Measurements from ENCODE around the gene MCM10. TPM values are rescaled to one million over a fixed set of nuclear protein-coding genes. Genes with fewer than 3 reads are reported as not detected.

The MCM10 gene
- total and polyA plus RNA-seq, 2 of the 4 experiments (the other 2 are of a cell fraction): 5.4 to 11.8 TPM

GRCh38 chr10:13115832-13116803 lies 45.2 kb upstream of the MCM10 start:
- H3K4ac ChIP-seq (ENCODE audit: low read depth, low read length): no peak overlapping the region
- H3K79me1 ChIP-seq (ENCODE audit: low read depth in 1 of 2, low read length in 2 of 2): peaks cover 4 to 22% of the 10 kb centered on the region in 2 experiments; a peak in 2 of 4 replicates
- H2AFZ ChIP-seq (replicated peaks; ENCODE audit: low read length, poor library complexity): no peak overlapping the region
- no peak overlapping the region for H3K9ac ChIP-seq (ENCODE audit: low read depth, low read length)
- intact Hi-C loops (cut with micrococcal nuclease): no loop called here
- H3K9me1 ChIP-seq (ENCODE audit: insufficient read depth, low read length): 0 out of 2 replicates have a peak, but pooled peaks cover 2% of the 10 kb centered on the region
- no peak for DNase-seq
- no peak overlapping the region for H2AK9ac ChIP-seq (replicated peaks; ENCODE audit: low read depth, low read length, poor library complexity)
- no peak overlapping the region for H2BK5ac ChIP-seq (ENCODE audit: low read depth, low read length, poor library complexity, severe bottlenecking)
- no peak overlapping the region for H2BK20ac ChIP-seq (ENCODE audit: low read depth, low read length)
- H3K27me3 ChIP-seq (ENCODE audit: control insufficient read depth, insufficient read depth, low read length): no peaks in the 10 kb centered on the region
- H3K14ac ChIP-seq (replicated peaks; ENCODE audit: low read depth, low read length): no peak overlapping the region
- no peak overlapping the region for H3K4me2 ChIP-seq (ENCODE audit: low read depth, low read length)
- H4K5ac ChIP-seq (ENCODE audit: low read depth, low read length): no peak overlapping the region
- H4K20me1 ChIP-seq (ENCODE audit: insufficient read depth, low read length): no peaks in the 10 kb centered on the region; the same call in 1 of the 2 replicates
- H3K23ac ChIP-seq (ENCODE audit: low read depth, low read length): no peak overlapping the region
- no peak overlapping the region for H4K91ac ChIP-seq (ENCODE audit: insufficient read depth, low read depth, low read length)
- peaks cover 46% of the 10 kb centered on the region for H3K36me3 ChIP-seq (ENCODE audit: control insufficient read depth, insufficient read depth, low read length)
- H3K18ac ChIP-seq (ENCODE audit: low read depth, low read length): no peak overlapping the region
- no peak overlapping the region for H4K8ac ChIP-seq (ENCODE audit: low read depth in 2 of 2, low read length in 2 of 2)
- H3K4me1 ChIP-seq (ENCODE audit: control insufficient read depth, insufficient read depth, low read length): peaks cover 3% of the 10 kb centered on the region; the same call in 1 of the 2 replicates
- no peak for ATAC-seq (ENCODE audit: low read depth)
- H3K9me3 ChIP-seq (ENCODE audit: control insufficient read depth, insufficient read depth, low read length): no peaks in the 10 kb centered on the region
- dilution Hi-C loops (cut with HindIII; ENCODE audit: low sequenced_read_pairs, unreplicated experiment): no loop called here
- no peak overlapping the region for H2AK5ac ChIP-seq (ENCODE audit: low read depth, low read length)
- H3K27ac ChIP-seq (ENCODE audit: insufficient read depth, low read length): no peak overlapping the region
- no peak for TF ChIP-seq MAFK (IDR thresholded peaks at IDR 0.05; ENCODE audit: low read depth, low read length)
- no peak for TF ChIP-seq NFE2L2 (IDR thresholded peaks at IDR 0.05; ENCODE audit: low read depth, low read length)
- no peak for TF ChIP-seq FOS (IDR thresholded peaks at IDR 0.05; ENCODE audit: low read depth, low read length)
- no peak for TF ChIP-seq CTCF (conservative IDR thresholded peaks at IDR 0.05; ENCODE audit: low read depth, low read length)
- no peak for TF ChIP-seq SMC3 (IDR thresholded peaks at IDR 0.05; ENCODE audit: low read depth, low read length)
- TF ChIP-seq CEBPB (IDR thresholded peaks at IDR 0.05; ENCODE audit: low read depth, low read length): no peak
- TF ChIP-seq ELK1 (IDR thresholded peaks at IDR 0.05; ENCODE audit: borderline replicate concordance, low read depth, low read length): no peak
- POLR2A ChIA-PET (ENCODE audit: unreplicated experiment): no interaction called here
- no peak overlapping the region for H2BK120ac ChIP-seq (ENCODE audit: low read depth, low read length)
- no peak overlapping the region for H3K4me3 ChIP-seq (ENCODE audit: insufficient read depth, low read depth, low read length)
- H2BK15ac ChIP-seq (ENCODE audit: low read depth, low read length): no peak overlapping the region
- CTCF ChIA-PET: interaction anchor here (0.8 kb wide), 1 partner anchor 42 kb away, joined by 3 read pairs; no protein-coding TSS in a partner anchor
- in situ Hi-C loops (cut with MboI; ENCODE audit: low sequenced_read_pairs): no loop called here
- 71% methylated on average over 1 of the region's 12 CpGs; no CpG with 5 or more reads in 1 of the 2 experiments for WGBS, 2 experiments (ENCODE audit: extremely low coverage in 2 of 2, insufficient read length in 1 of 2)
- no TSS peak for BruUV-seq (replicated peaks)
- H3K56ac ChIP-seq (ENCODE audit: extremely low read depth, insufficient read depth, low read length): no peak overlapping the region

Data from IMR-90 (cell line).